Calu3 (cell line): ENCODE results near the gene KCTD2. TPM values are rescaled to one million over a fixed set of nuclear protein-coding genes. Genes with fewer than 3 reads are reported as not detected.
A peak's percentile ranks its signal among the peaks of the same experiment; 100 is the strongest.

Experiments used
- BruUV-seq: library from RNA; stranded (reverse); fragments of 400-500 nt; replicated peaks from 2 replicates; lab custom pipeline; 2021; lab: Mats Ljungman, UMichigan
- CTCF ChIA-PET: fragments of 300-600 bp; sonication (Branson Sonifier 250); formaldehyde crosslinking; loops from one replicate; lab custom pipeline; 2022; ENCODE audit warnings: antibody characterized with exemption; lab: Charles Lee
- DNase-seq: peaks from one replicate; pipeline ENCODE4 v3.0.0; 2022
- H3K27ac Mint-ChIP-seq: one replicate; pipeline ENCODE4 v1.8.0; 2022; ENCODE audit warnings: mixed read lengths; ENCODE audit not compliant: unreplicated experiment
- H3K27me3 Mint-ChIP-seq: one replicate; pipeline ENCODE4 v1.8.0; 2022; ENCODE audit warnings: mixed read lengths; ENCODE audit not compliant: unreplicated experiment
- H3K36me3 Mint-ChIP-seq: one replicate; pipeline ENCODE4 v1.8.0; 2022; ENCODE audit warnings: mild to moderate bottlenecking, moderate library complexity, mixed read lengths; ENCODE audit not compliant: insufficient read depth, unreplicated experiment
- H3K4me1 Mint-ChIP-seq: one replicate; pipeline ENCODE4 v1.8.0; 2022; ENCODE audit warnings: mild to moderate bottlenecking, low read depth, mixed read lengths; ENCODE audit not compliant: unreplicated experiment
- H3K4me3 Mint-ChIP-seq: one replicate; pipeline ENCODE4 v1.8.0; 2022; ENCODE audit warnings: mild to moderate bottlenecking, low read depth, moderate library complexity, mixed read lengths; ENCODE audit not compliant: unreplicated experiment
- H3K9me3 Mint-ChIP-seq: one replicate; pipeline ENCODE4 v1.8.0; 2022; ENCODE audit warnings: low read depth, mixed read lengths; ENCODE audit not compliant: unreplicated experiment
- intact Hi-C: fragments of 100-400 bp; cut with micrococcal nuclease; formaldehyde crosslinking; loops from one replicate; pipeline ENCODE4 v1.10.0; 2022; ENCODE audit not compliant: unreplicated experiment
- total RNA-seq: library from RNA; stranded (reverse); gene quantifications from 2 replicates; pipeline ENCODE4 v1.2.3, GENCODE V29; 2022
- TF ChIP-seq, protein P1 (sequence below): fragments of 200-600 bp; IDR thresholded peaks from one replicate; pipeline ENCODE4 v1.8.0; 2022; ENCODE audit warnings: antibody characterized with exemption; ENCODE audit not compliant: unreplicated experiment

Gene KCTD2
- total RNA-seq, 1 experiment from 2014 or later = 24.4 TPM

DNA sequence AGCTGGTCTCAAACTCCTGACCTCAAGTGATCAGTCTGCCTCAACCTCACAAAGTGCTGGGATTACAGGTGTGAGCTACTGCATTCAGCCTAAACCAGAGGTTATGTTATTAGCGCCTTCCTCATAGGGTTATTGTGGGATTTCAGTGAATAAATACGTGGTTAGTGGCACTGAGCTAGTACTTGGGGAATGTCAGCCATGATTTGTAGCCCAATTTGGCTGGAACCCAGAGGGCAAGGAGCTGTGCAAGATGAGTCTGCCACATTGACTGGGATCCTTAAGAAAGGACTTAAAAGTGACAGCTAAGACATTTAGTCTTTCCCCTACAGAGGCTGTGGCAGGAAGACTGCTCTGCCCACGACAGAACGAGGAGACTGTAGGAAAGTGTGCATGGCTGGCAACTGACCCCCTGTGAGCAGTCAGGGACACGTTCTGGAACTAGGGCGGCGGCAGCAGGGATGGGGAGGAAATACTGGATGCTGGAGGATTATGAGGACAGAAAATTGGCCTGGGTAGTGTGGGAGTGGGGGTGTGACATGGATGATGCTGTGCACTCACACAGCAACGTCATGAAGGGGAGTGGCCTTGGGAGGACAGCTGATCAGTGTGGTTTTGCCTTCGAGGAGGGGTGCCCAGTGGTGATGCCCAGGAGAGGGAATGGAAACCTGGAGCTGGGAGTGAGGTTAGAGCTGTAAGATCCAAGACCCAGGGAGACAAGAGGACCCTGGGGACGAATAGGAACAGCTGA is 14.9 kb upstream of the KCTD2 start:
- CTCF ChIA-PET = interaction anchor here (0.6 to 1.2 kb wide), 4 partner anchors 16 to 287 kb away, joined by 3 to 6 read pairs (median 4); no protein-coding TSS in a partner anchor
- intact Hi-C loops = loop anchor here (5.0 kb wide), 1 partner anchor 70 kb away; no protein-coding TSS in a partner anchor
- H3K4me1 Mint-ChIP-seq = peaks cover 30% of the 10 kb centered on the region
- BruUV-seq = no TSS peak
- H3K27me3 Mint-ChIP-seq = peaks cover 16% of the 10 kb centered on the region
- peak overlapping the region; percentile 68 for H3K27ac Mint-ChIP-seq
- DNase-seq = peak; percentile 65
- H3K4me3 Mint-ChIP-seq = peak overlapping the region; percentile 68
- H3K9me3 Mint-ChIP-seq = no peaks in the 10 kb centered on the region
- TF ChIP-seq, protein P1, sequence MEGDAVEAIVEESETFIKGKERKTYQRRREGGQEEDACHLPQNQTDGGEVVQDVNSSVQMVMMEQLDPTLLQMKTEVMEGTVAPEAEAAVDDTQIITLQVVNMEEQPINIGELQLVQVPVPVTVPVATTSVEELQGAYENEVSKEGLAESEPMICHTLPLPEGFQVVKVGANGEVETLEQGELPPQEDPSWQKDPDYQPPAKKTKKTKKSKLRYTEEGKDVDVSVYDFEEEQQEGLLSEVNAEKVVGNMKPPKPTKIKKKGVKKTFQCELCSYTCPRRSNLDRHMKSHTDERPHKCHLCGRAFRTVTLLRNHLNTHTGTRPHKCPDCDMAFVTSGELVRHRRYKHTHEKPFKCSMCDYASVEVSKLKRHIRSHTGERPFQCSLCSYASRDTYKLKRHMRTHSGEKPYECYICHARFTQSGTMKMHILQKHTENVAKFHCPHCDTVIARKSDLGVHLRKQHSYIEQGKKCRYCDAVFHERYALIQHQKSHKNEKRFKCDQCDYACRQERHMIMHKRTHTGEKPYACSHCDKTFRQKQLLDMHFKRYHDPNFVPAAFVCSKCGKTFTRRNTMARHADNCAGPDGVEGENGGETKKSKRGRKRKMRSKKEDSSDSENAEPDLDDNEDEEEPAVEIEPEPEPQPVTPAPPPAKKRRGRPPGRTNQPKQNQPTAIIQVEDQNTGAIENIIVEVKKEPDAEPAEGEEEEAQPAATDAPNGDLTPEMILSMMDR = no peak
- H3K36me3 Mint-ChIP-seq = peaks cover 42% of the 10 kb centered on the region

DNA sequence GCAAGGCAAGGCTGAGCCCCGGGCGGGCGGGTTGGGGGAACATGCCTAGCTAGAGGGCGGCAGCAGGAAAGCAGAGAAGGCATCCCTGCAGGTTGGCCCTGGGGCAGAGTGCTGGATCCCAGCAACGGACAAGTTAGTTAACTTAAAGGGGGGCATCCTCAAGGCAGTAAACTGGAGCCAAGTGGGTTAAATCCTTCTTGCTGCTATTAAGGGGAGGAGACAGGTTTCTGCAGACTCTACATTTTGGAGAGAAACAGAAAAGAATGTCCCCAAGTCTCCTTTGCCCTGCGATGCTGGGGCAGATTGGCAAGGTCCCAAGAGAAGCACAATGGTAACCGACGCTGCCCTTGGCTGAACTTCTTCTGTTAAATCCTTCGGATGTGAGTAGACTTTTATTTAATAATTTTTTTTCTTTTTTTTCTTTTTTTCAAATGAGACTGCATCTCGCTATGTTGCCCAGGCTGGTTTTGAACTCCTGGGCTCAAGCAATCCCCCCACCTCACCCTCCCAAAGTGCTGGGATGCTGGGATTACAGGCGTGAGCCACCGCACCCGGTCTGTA is 14.2 kb upstream of the KCTD2 start:
- peak overlapping the region; percentile 100 for H3K27ac Mint-ChIP-seq
- peak overlapping the region; percentile 97 for H3K4me3 Mint-ChIP-seq
- peaks cover 42% of the 10 kb centered on the region for H3K36me3 Mint-ChIP-seq

DNA sequence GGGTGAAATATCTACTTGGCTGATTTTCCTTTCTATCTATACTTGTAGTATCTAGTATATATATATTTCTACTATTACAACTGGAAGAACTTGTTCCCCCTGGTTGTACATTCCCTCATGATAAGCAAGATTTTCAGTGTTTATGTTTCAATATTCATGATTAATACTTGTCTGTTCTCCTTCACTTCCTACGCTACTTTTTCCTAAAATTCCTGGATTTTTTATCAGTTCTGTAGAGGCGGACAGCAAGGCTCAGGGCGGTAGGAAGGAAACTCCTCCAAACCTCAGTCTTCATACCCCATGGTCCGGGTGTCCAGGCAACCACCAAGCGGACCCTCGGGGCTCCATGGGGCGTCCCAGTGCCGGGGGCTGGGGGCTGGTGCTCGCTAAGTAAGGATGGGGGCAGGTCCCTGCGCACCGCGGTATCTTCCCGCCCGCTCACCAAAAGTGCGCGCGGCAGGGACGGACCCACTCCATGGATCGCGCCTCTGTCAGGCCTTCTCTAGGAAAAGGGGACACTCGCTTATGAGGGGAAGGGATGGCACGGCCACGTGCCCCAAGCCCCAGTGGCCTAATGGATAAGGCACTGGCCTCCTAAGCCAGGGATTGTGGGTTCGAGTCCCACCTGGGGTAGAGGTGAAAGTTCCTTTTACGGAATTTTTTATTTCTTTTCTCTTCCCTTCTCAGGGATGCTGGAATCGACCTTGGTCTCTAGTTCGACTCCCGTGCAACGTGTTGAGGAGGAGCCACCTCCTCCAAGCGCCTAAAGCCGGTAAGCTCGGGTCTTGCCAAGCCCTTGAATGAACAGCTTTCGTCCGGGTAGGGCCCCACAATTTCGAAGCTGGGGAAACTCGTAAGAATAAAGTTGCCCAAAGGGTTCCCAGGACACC is 13.4 kb upstream of the KCTD2 start:
- BruUV-seq = no TSS peak
- Mint-ChIP-seq H3K4me3 (peak overlapping the region; percentile 97), H3K27me3 (peaks cover 16% of the 10 kb centered on the region), H3K36me3 (peaks cover 47% of the 10 kb centered on the region), H3K9me3 (no peaks in the 10 kb centered on the region), H3K27ac (peak overlapping the region; percentile 100), H3K4me1 (peaks cover 30% of the 10 kb centered on the region)
- intact Hi-C loops = loop anchor here (2.0 to 5.0 kb wide), 2 partner anchors 59 to 71 kb away; no protein-coding TSS in a partner anchor
- peak; percentile 98 for DNase-seq
- CTCF ChIA-PET = interaction anchor here (0.6 to 3.6 kb wide), 4 partner anchors 21 to 160 kb away, joined by 3 to 31 read pairs (median 4); partner anchors contain the start of gene MRPL58
- TF ChIP-seq, protein P1 = no peak

More for the DNA sequence above, 14.2 kb upstream of the KCTD2 start:
- TF ChIP-seq, protein P1 = no peak
- Mint-ChIP-seq H3K4me1 (peaks cover 30% of the 10 kb centered on the region), H3K9me3 (no peaks in the 10 kb centered on the region), H3K27me3 (peaks cover 16% of the 10 kb centered on the region)
- intact Hi-C loops = loop anchor here (5.0 kb wide), 1 partner anchor 70 kb away; no protein-coding TSS in a partner anchor
- CTCF ChIA-PET = interaction anchor here (0.6 to 1.2 kb wide), 2 partner anchors 17 to 81 kb away, joined by 3 to 4 read pairs; no protein-coding TSS in a partner anchor
- BruUV-seq = no TSS peak
- no peak for DNase-seq
